B cell (primary cell): ENCODE results near the gene POLR3K. TPM values are rescaled to one million over a fixed set of nuclear protein-coding genes. Genes with fewer than 3 reads are reported as not detected.

Experiments used
- ATAC-seq: fragments of 200-7000 bp; cut with Tn5 transposase; one replicate; pipeline ENCODE4 v1.10.0; 2021; ENCODE audit warnings: low read depth, mild to moderate bottlenecking, moderate number of reproducible peaks, moderate library complexity
- CTCF ChIA-PET: fragments of 350-600 bp; sonication (Branson Sonifier 250); formaldehyde crosslinking; loops from one replicate; lab custom pipeline; 2021; ENCODE audit warnings: antibody characterized with exemption, inconsistent platforms; lab: Charles Lee
- POLR2A ChIA-PET: fragments of 350-600 bp; sonication (Branson Sonifier 250); formaldehyde crosslinking; loops from one replicate; lab custom pipeline; 2021; ENCODE audit warnings: antibody characterized with exemption; lab: Charles Lee
- DNase-seq: peaks from one replicate; pipeline ENCODE4 v3.0.0; 2013
- H2AFZ ChIP-seq: 2 replicates; pipeline ENCODE4 v1.6.1; 2012; ENCODE audit warnings: mild to moderate bottlenecking, low read depth, low read length; ENCODE audit not compliant: insufficient read depth, poor library complexity, severe bottlenecking
- H3K27ac ChIP-seq, 2 donors: 1 replicate in 1 of 2; 2 replicates in 1 of 2; pipeline ENCODE4 v1.5.1; 2012 to 2013; ENCODE audit warnings: low read length in 2 of 2, mild to moderate bottlenecking in 2 of 2, moderate library complexity in 1 of 2
- H3K27me3 ChIP-seq, 4 experiments: fragments of 200-600 bp in 1 of 4; sonication (generic) in 1 of 4; replicated peaks in 1 of 4; 1 replicate in 2 of 4; 2 replicates in 2 of 4; pipeline versions ENCODE4 v1.6.1 to v1.7.0; 2013 to 2016; ENCODE audit warnings: low read length in 3 of 4, mild to moderate bottlenecking in 2 of 4, mixed read lengths in 1 of 4, moderate library complexity in 1 of 4; ENCODE audit not compliant: insufficient read depth in 4 of 4, control insufficient read depth in 3 of 4; ENCODE audit errors: control extremely low read depth in 1 of 4
- H3K36me3 ChIP-seq, 2 experiments: replicated peaks in 1 of 2; 1 replicate in 1 of 2; 2 replicates in 1 of 2; pipeline versions ENCODE4 v1.6.1 to v1.7.1; 2013; ENCODE audit warnings: low read length in 1 of 2; ENCODE audit not compliant: insufficient read depth in 2 of 2, control insufficient read depth in 1 of 2; ENCODE audit errors: control extremely low read depth in 1 of 2, extremely low read depth in 1 of 2
- H3K4me1 ChIP-seq, 2 donors: fragments of 200-600 bp in 1 of 2; sonication (generic) in 1 of 2; 1 replicate in 1 of 2; 2 replicates in 1 of 2; pipeline versions ENCODE4 v1.5.1 to v1.6.1; 2013 to 2017; ENCODE audit warnings: low read length in 2 of 2; ENCODE audit not compliant: control insufficient read depth in 2 of 2, insufficient read depth in 2 of 2
- H3K4me2 ChIP-seq: replicated peaks from 2 replicates; pipeline ENCODE3; 2012; ENCODE audit warnings: mild to moderate bottlenecking, low read depth, low read length; ENCODE audit not compliant: poor library complexity, severe bottlenecking
- H3K4me3 ChIP-seq, 5 experiments: fragments of 200-600 bp in 1 of 5; sonication (generic) in 1 of 5; 1 replicate in 3 of 5; 2 replicates in 2 of 5; pipeline versions ENCODE4 v1.5.1 to v1.7.0; 2011 to 2016; ENCODE audit warnings: low read length in 4 of 5, mild to moderate bottlenecking in 4 of 5, low read depth in 2 of 5, control low read depth in 1 of 5, moderate library complexity in 1 of 5; ENCODE audit not compliant: insufficient read depth in 1 of 5; ENCODE audit errors: control extremely low read depth in 1 of 5, extremely low read depth in 1 of 5
- H3K79me2 ChIP-seq: fragments of 200-600 bp; sonication (generic); one replicate; pipeline ENCODE4 v1.6.0; 2016; ENCODE audit warnings: low read length; ENCODE audit not compliant: control insufficient read depth, insufficient read depth
- H3K9ac ChIP-seq: fragments of 200-600 bp; sonication (generic); 2 replicates; pipeline ENCODE4 v1.6.1; 2017; ENCODE audit warnings: mild to moderate bottlenecking, low read length, moderate library complexity
- H3K9me3 ChIP-seq, 3 donors: one replicate each; pipeline versions ENCODE4 v1.6.1 to v1.7.1; 2013; ENCODE audit warnings: low read length in 2 of 3; ENCODE audit not compliant: control insufficient read depth in 2 of 3, insufficient read depth in 1 of 3; ENCODE audit errors: control extremely low read depth in 1 of 3
- H4K20me1 ChIP-seq: 2 replicates; pipeline ENCODE4 v1.6.0; 2012; ENCODE audit warnings: mild to moderate bottlenecking, low read length; ENCODE audit not compliant: insufficient read depth, control insufficient read depth, poor library complexity, severe bottlenecking
- H3K27ac Mint-ChIP-seq: one replicate; pipeline ENCODE4 v1.8.0; 2021; ENCODE audit warnings: mixed read lengths
- H3K27me3 Mint-ChIP-seq: one replicate; pipeline ENCODE4 v1.8.0; 2021; ENCODE audit warnings: mixed read lengths
- H3K4me1 Mint-ChIP-seq: one replicate; pipeline ENCODE4 v1.8.0; 2021; ENCODE audit warnings: mixed read lengths
- H3K4me3 Mint-ChIP-seq: one replicate; pipeline ENCODE4 v1.8.0; 2021; ENCODE audit warnings: mixed read lengths
- H3K9me3 Mint-ChIP-seq: one replicate; pipeline ENCODE4 v1.8.0; 2022; ENCODE audit warnings: mixed read lengths; ENCODE audit not compliant: insufficient read depth
- CTCF ChIP-seq: fragments of 200-600 bp; IDR thresholded peaks from one replicate; pipeline ENCODE4 v1.8.0; 2022; ENCODE audit warnings: antibody characterized with exemption, mild to moderate bottlenecking
- EZH2 ChIP-seq: IDR thresholded peaks from 2 replicates; pipeline ENCODE4 v1.6.1; 2012; ENCODE audit warnings: borderline replicate concordance, low read depth, mild to moderate bottlenecking, moderate library complexity, low read length; ENCODE audit not compliant: insufficient read depth, poor library complexity, severe bottlenecking
- WGBS: methylation state at CpG from one replicate; pipeline ENCODE4 v1.1.5; 2013; ENCODE audit warnings: missing lambda C conversion rate; ENCODE audit not compliant: insufficient coverage; 5-methylcytosine and 5-hydroxymethylcytosine counted together
- intact Hi-C: fragments of 100-400 bp; cut with micrococcal nuclease; formaldehyde crosslinking; loops from one replicate; pipeline ENCODE4 v1.10.0; 2022
- polyA plus RNA-seq: library from polyadenylated mRNA; depleted of rRNA; stranded (reverse); fragments of >200 nt; gene quantifications from 2 replicates; pipeline ENCODE4 v1.2.3, GENCODE V29; 2012
- total RNA-seq, 2 donors: library from RNA; stranded (reverse); fragments of 120-200 nt in 1 of 2; gene quantifications; 1 replicate in 1 of 2; 2 replicates in 1 of 2; pipeline versions ENCODE4 v1.2.3 to v1.2.4, GENCODE V29; 2013 to 2022

The POLR3K gene
- total and polyA plus RNA-seq, 2 donors (not counting 1 experiment from before 2014, with no cell fraction given) = 26.3 to 34.9 TPM

- intact Hi-C loops = loop anchor here (1.0 kb wide), 2 partner anchors 13 to 19 kb away; no protein-coding TSS in a partner anchor
- ATAC-seq (peak; percentile 87), DNase-seq (peak; percentile 86)
- WGBS = under 1% methylated on average over 83 of the region's 83 CpGs
- Histone ChIP-seq H3K79me2 (peaks cover 34% of the 10 kb centered on the region), H3K36me3 (peaks cover 0 to 16% of the 10 kb centered on the region in 2 experiments), H3K4me1 (peaks cover 27 to 29% of the 10 kb centered on the region in 2 donors), H3K9ac (peak within 1 kb of the TSS; percentile 83), H3K4me2 (peak within 1 kb of the TSS; percentile 87), H3K9me3 (no peaks in the 10 kb centered on the region), H3K27ac (peak within 1 kb of the TSS; percentile 18 to 75), H3K4me3 (peak within 1 kb of the TSS; percentile 24 to 82 (median 77)), H3K27me3 (peaks cover 0 to 17% (median 9%) of the 10 kb centered on the region in 4 experiments), H4K20me1 (no peaks in the 10 kb centered on the region), H2AFZ (peak within 1 kb of the TSS; percentile 87)
- POLR2A ChIA-PET = interaction anchor here (0.7 to 1.1 kb wide), 4 partner anchors 12 to 24 kb away, joined by 3 read pairs; partner anchors contain the start of genes POLR3K and SNRNP25
- Mint-ChIP-seq H3K9me3 (no peaks in the 10 kb centered on the region), H3K27me3 (peaks cover 13% of the 10 kb centered on the region), H3K27ac (peak within 1 kb of the TSS; percentile 86), H3K4me3 (peak within 1 kb of the TSS; percentile 90), H3K4me1 (peaks cover 30% of the 10 kb centered on the region)
- TF ChIP-seq CTCF = no peak
- TF ChIP-seq EZH2 = no peak
- CTCF ChIA-PET = interaction anchor here (1.2 to 3.3 kb wide), 4 partner anchors 12 to 39 kb away, joined by 4 to 23 read pairs (median 13); no protein-coding TSS in a partner anchor
These were observed 24.5 kb upstream of the POLR3K start, which contains the start of gene MPG for GRCh38 chr16:77807-78443. TSS of gene MPG (plus strand) at chr16:78225. CDS start at chr16:78310, 85 bp downstream.
